Gastroesophageal sphincter (tissue), 3 donors: ENCODE data around the gene ZNF808.
"Not testable (repeated sequence)": the region's sequence is repeated elsewhere in the genome, so short reads cannot be mapped to it uniquely, and the experiment has no call there.

Experiments
- EP300 ChIP-seq: sonication (generic); formaldehyde crosslinking; IDR thresholded peaks from one replicate; pipeline ENCODE4 v1.6.1; 2017; ENCODE audit warnings: antibody characterized with exemption, mild to moderate bottlenecking
- POLR2AphosphoS5 ChIP-seq: sonication (generic); formaldehyde crosslinking; IDR thresholded peaks from one replicate; pipeline ENCODE4 v1.6.1; 2017; ENCODE audit warnings: antibody characterized with exemption
- TF ChIP-seq, protein P1 (sequence below), 4 experiments: fragments of 200-600 bp in 2 of 4; fragments of 450-650 bp in 2 of 4; sonication (generic) in 1 of 4; IDR thresholded peaks; one replicate each; pipeline ENCODE4 v1.5.1; 2017 to 2019; ENCODE audit warnings: antibody characterized with exemption in 4 of 4, mild to moderate bottlenecking in 2 of 4, moderate library complexity in 2 of 4

DNA sequence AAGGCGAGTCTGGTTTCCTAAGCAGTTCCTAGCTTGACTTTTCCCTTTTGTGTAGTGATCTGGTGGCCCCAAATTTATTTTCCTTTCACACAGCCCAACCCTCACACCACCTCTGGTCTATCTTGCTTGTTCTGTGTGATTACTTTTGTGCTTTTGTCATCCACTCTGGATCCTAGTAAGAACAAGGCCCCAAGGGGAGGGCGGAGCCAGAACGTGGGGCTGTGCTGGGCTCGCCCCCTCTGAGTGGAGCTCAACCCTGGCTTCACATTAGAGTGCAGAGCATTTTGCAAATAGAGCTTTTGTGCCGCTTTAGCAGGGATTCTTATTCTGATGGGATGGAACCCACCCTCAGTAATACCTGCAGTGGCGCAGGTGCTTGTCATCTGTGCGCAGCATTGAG lies 42.4 kb upstream of the ZNF808 start:
- TF ChIP-seq, protein P1, sequence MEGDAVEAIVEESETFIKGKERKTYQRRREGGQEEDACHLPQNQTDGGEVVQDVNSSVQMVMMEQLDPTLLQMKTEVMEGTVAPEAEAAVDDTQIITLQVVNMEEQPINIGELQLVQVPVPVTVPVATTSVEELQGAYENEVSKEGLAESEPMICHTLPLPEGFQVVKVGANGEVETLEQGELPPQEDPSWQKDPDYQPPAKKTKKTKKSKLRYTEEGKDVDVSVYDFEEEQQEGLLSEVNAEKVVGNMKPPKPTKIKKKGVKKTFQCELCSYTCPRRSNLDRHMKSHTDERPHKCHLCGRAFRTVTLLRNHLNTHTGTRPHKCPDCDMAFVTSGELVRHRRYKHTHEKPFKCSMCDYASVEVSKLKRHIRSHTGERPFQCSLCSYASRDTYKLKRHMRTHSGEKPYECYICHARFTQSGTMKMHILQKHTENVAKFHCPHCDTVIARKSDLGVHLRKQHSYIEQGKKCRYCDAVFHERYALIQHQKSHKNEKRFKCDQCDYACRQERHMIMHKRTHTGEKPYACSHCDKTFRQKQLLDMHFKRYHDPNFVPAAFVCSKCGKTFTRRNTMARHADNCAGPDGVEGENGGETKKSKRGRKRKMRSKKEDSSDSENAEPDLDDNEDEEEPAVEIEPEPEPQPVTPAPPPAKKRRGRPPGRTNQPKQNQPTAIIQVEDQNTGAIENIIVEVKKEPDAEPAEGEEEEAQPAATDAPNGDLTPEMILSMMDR (IDR thresholded peaks at IDR 0.05) = not testable (repeated sequence)
- TF ChIP-seq POLR2AphosphoS5, EP300: not testable (repeated sequence)
